Measurements from ENCODE around the gene IQSEC1.
A peak's percentile ranks its signal among the peaks of the same experiment; 100 is the strongest.

The IQSEC1 gene

GRCh38 chr3:13018561-13019242 lies 54.5 kb downstream of the IQSEC1 start:
- Histone ChIP-seq H3K9me3 (ENCODE audit: control insufficient read depth, low read length) (no peaks in the 10 kb centered on the region), H3K4me1 (ENCODE audit: control insufficient read depth, insufficient read depth, low read depth, low read length) (peaks cover 71% of the 10 kb centered on the region), H3K23ac (ENCODE audit: low read length in 2 of 2) (no peak overlapping the region), H2BK12ac (ENCODE audit: low read length in 2 of 2) (peak overlapping the region; percentile 85 to 97), H3K79me1 (replicated peaks; ENCODE audit: low read length, poor library complexity, severe bottlenecking) (peaks cover 23% of the 10 kb centered on the region), H3K4ac (ENCODE audit: low read depth in 1 of 2, low read length in 2 of 2) (peak overlapping the region; percentile 48 to 81), H2BK15ac (ENCODE audit: low read depth, poor library complexity, severe bottlenecking) (peak overlapping the region; percentile 92), H2BK5ac (ENCODE audit: low read depth, low read length, poor library complexity, severe bottlenecking) (no peak overlapping the region), H3K27ac (ENCODE audit: low read length, poor library complexity, severe bottlenecking) (peak overlapping the region; percentile 48), H3K4me2 (ENCODE audit: low read length, poor library complexity, severe bottlenecking) (peak overlapping the region; percentile 50), H3K9ac (ENCODE audit: low read length) (peak overlapping the region; percentile 44), H2AK5ac (ENCODE audit: low read length, severe bottlenecking) (peak overlapping the region; percentile 63), H3K4me3 (ENCODE audit: insufficient read depth in 1 of 2, low read depth in 1 of 2, low read length in 2 of 2) (peak overlapping the region; percentile 41 to 58), H4K8ac (ENCODE audit: low read length) (peak overlapping the region; percentile 66), H3K36me3 (ENCODE audit: control insufficient read depth in 1 of 2, insufficient read depth in 2 of 2, low read depth in 1 of 2, low read length in 2 of 2) (peaks cover 0 to 6% of the 10 kb centered on the region in 2 experiments), H3K27me3 (ENCODE audit: control insufficient read depth in 1 of 2, insufficient read depth in 1 of 2, low read length in 2 of 2) (peaks cover 0 to 3% of the 10 kb centered on the region in 2 experiments), H3K14ac (ENCODE audit: low read length in 2 of 2) (peak overlapping the region in 1 of 2 experiments; percentile 74), H3K18ac (ENCODE audit: low read depth in 1 of 2, low read length in 2 of 2) (peak overlapping the region; percentile 15 to 56), H4K91ac (ENCODE audit: low read length) (peak overlapping the region; percentile 65), H2BK120ac (ENCODE audit: low read depth, low read length) (peak overlapping the region; percentile 64), H2AFZ (ENCODE audit: low read depth, low read length) (peak overlapping the region; percentile 19)
- DNase-seq = no peak
- 65% methylated on average over 14 of the region's 15 CpGs for WGBS

GRCh38 chr3:13018043-13018451 lies 55.2 kb downstream of the IQSEC1 start:
- H3K27me3 ChIP-seq (ENCODE audit: control insufficient read depth in 1 of 2, insufficient read depth in 1 of 2, low read length in 2 of 2) = peaks cover 0 to 3% of the 10 kb centered on the region in 2 experiments
- no peak overlapping the region for H3K14ac ChIP-seq (ENCODE audit: low read length in 2 of 2)
- no peak overlapping the region for H2BK120ac ChIP-seq (ENCODE audit: low read depth, low read length)
- no peak overlapping the region for H3K4me3 ChIP-seq (ENCODE audit: insufficient read depth in 1 of 2, low read depth in 1 of 2, low read length in 2 of 2)
- DNase-seq = no peak
- no peak overlapping the region for H3K4me2 ChIP-seq (ENCODE audit: low read length, poor library complexity, severe bottlenecking)
- H2AFZ ChIP-seq (ENCODE audit: low read depth, low read length) = no peak overlapping the region
- no peak overlapping the region for H2BK5ac ChIP-seq (ENCODE audit: low read depth, low read length, poor library complexity, severe bottlenecking)
- peak overlapping the region; percentile 20 for H4K8ac ChIP-seq (ENCODE audit: low read length)
- H2AK5ac ChIP-seq (ENCODE audit: low read length, severe bottlenecking) = no peak overlapping the region
- WGBS = 54% methylated on average over 8 of the region's 8 CpGs
- no peak overlapping the region for H2BK15ac ChIP-seq (ENCODE audit: low read depth, poor library complexity, severe bottlenecking)
- H3K36me3 ChIP-seq (ENCODE audit: control insufficient read depth in 1 of 2, insufficient read depth in 2 of 2, low read depth in 1 of 2, low read length in 2 of 2) = peaks cover 0 to 6% of the 10 kb centered on the region in 2 experiments
- H4K91ac ChIP-seq (ENCODE audit: low read length) = no peak overlapping the region
- peak overlapping the region; percentile 27 for H3K27ac ChIP-seq (ENCODE audit: low read length, poor library complexity, severe bottlenecking)
- H3K18ac ChIP-seq (ENCODE audit: low read depth in 1 of 2, low read length in 2 of 2) = peak overlapping the region in 1 of 2 experiments; percentile 55
- no peak overlapping the region for H3K23ac ChIP-seq (ENCODE audit: low read length in 2 of 2)
- no peaks in the 10 kb centered on the region for H3K9me3 ChIP-seq (ENCODE audit: control insufficient read depth, low read length)
- H3K79me1 ChIP-seq (replicated peaks; ENCODE audit: low read length, poor library complexity, severe bottlenecking) = peaks cover 23% of the 10 kb centered on the region
- H2BK12ac ChIP-seq (ENCODE audit: low read length in 2 of 2) = peak overlapping the region; percentile 24 to 85
- peaks cover 66% of the 10 kb centered on the region for H3K4me1 ChIP-seq (ENCODE audit: control insufficient read depth, insufficient read depth, low read depth, low read length)
- no peak overlapping the region for H3K4ac ChIP-seq (ENCODE audit: low read depth in 1 of 2, low read length in 2 of 2)
- no peak overlapping the region for H3K9ac ChIP-seq (ENCODE audit: low read length)

GRCh38 chr3:13017361-13018042 lies 55.7 kb downstream of the IQSEC1 start:
- H3K4ac ChIP-seq (ENCODE audit: low read depth in 1 of 2, low read length in 2 of 2) = no peak overlapping the region
- H3K14ac ChIP-seq (ENCODE audit: low read length in 2 of 2) = peak overlapping the region in 1 of 2 experiments; percentile 3
- H2AFZ ChIP-seq (ENCODE audit: low read depth, low read length) = no peak overlapping the region
- peaks cover 61% of the 10 kb centered on the region for H3K4me1 ChIP-seq (ENCODE audit: control insufficient read depth, insufficient read depth, low read depth, low read length)
- DNase-seq = no peak
- peaks cover 0 to 3% of the 10 kb centered on the region in 2 experiments for H3K27me3 ChIP-seq (ENCODE audit: control insufficient read depth in 1 of 2, insufficient read depth in 1 of 2, low read length in 2 of 2)
- WGBS = 87% methylated on average over 16 of the region's 16 CpGs
- H3K9ac ChIP-seq (ENCODE audit: low read length) = no peak overlapping the region
- H2BK120ac ChIP-seq (ENCODE audit: low read depth, low read length) = no peak overlapping the region
- peaks cover 23% of the 10 kb centered on the region for H3K79me1 ChIP-seq (replicated peaks; ENCODE audit: low read length, poor library complexity, severe bottlenecking)
- no peak overlapping the region for H3K4me2 ChIP-seq (ENCODE audit: low read length, poor library complexity, severe bottlenecking)
- H2AK5ac ChIP-seq (ENCODE audit: low read length, severe bottlenecking) = peak overlapping the region; percentile 34
- no peaks in the 10 kb centered on the region for H3K9me3 ChIP-seq (ENCODE audit: control insufficient read depth, low read length)
- peak overlapping the region; percentile 2 to 85 for H2BK12ac ChIP-seq (ENCODE audit: low read length in 2 of 2)
- H3K23ac ChIP-seq (ENCODE audit: low read length in 2 of 2) = no peak overlapping the region
- peak overlapping the region in 1 of 2 experiments; percentile 55 for H3K18ac ChIP-seq (ENCODE audit: low read depth in 1 of 2, low read length in 2 of 2)
- H4K91ac ChIP-seq (ENCODE audit: low read length) = no peak overlapping the region
- no peak overlapping the region for H2BK5ac ChIP-seq (ENCODE audit: low read depth, low read length, poor library complexity, severe bottlenecking)
- H3K36me3 ChIP-seq (ENCODE audit: control insufficient read depth in 1 of 2, insufficient read depth in 2 of 2, low read depth in 1 of 2, low read length in 2 of 2) = peaks cover 0 to 6% of the 10 kb centered on the region in 2 experiments
- no peak overlapping the region for H3K4me3 ChIP-seq (ENCODE audit: insufficient read depth in 1 of 2, low read depth in 1 of 2, low read length in 2 of 2)
- no peak overlapping the region for H2BK15ac ChIP-seq (ENCODE audit: low read depth, poor library complexity, severe bottlenecking)
- no peak overlapping the region for H3K27ac ChIP-seq (ENCODE audit: low read length, poor library complexity, severe bottlenecking)
- H4K8ac ChIP-seq (ENCODE audit: low read length) = no peak overlapping the region

- H3K27me3 ChIP-seq (ENCODE audit: control insufficient read depth in 1 of 2, insufficient read depth in 1 of 2, low read length in 2 of 2) = peaks cover 0 to 7% of the 10 kb centered on the region in 2 experiments
- DNase-seq = no peak
- H3K4me2 ChIP-seq (ENCODE audit: low read length, poor library complexity, severe bottlenecking) = no peak overlapping the region
- H2BK5ac ChIP-seq (ENCODE audit: low read depth, low read length, poor library complexity, severe bottlenecking) = no peak overlapping the region
- 88% methylated on average over 9 of the region's 9 CpGs for WGBS
- H2BK12ac ChIP-seq (ENCODE audit: low read length in 2 of 2) = no peak overlapping the region
- H3K9ac ChIP-seq (ENCODE audit: low read length) = no peak overlapping the region
- no peak overlapping the region for H3K27ac ChIP-seq (ENCODE audit: low read length, poor library complexity, severe bottlenecking)
- H3K4ac ChIP-seq (ENCODE audit: low read depth in 1 of 2, low read length in 2 of 2) = no peak overlapping the region
- no peak overlapping the region for H4K8ac ChIP-seq (ENCODE audit: low read length)
- H3K9me3 ChIP-seq (ENCODE audit: control insufficient read depth, low read length) = no peaks in the 10 kb centered on the region
- no peak overlapping the region for H2AFZ ChIP-seq (ENCODE audit: low read depth, low read length)
- no peak overlapping the region for H2AK5ac ChIP-seq (ENCODE audit: low read length, severe bottlenecking)
- H3K4me1 ChIP-seq (ENCODE audit: control insufficient read depth, insufficient read depth, low read depth, low read length) = peaks cover 61% of the 10 kb centered on the region
- no peak overlapping the region for H3K23ac ChIP-seq (ENCODE audit: low read length in 2 of 2)
- peaks cover 0 to 6% of the 10 kb centered on the region in 2 experiments for H3K36me3 ChIP-seq (ENCODE audit: control insufficient read depth in 1 of 2, insufficient read depth in 2 of 2, low read depth in 1 of 2, low read length in 2 of 2)
- H4K91ac ChIP-seq (ENCODE audit: low read length) = no peak overlapping the region
- no peak overlapping the region for H3K18ac ChIP-seq (ENCODE audit: low read depth in 1 of 2, low read length in 2 of 2)
- peaks cover 26% of the 10 kb centered on the region for H3K79me1 ChIP-seq (replicated peaks; ENCODE audit: low read length, poor library complexity, severe bottlenecking)
- H2BK120ac ChIP-seq (ENCODE audit: low read depth, low read length) = no peak overlapping the region
- no peak overlapping the region for H2BK15ac ChIP-seq (ENCODE audit: low read depth, poor library complexity, severe bottlenecking)
- H3K4me3 ChIP-seq (ENCODE audit: insufficient read depth in 1 of 2, low read depth in 1 of 2, low read length in 2 of 2) = no peak overlapping the region
- H3K14ac ChIP-seq (ENCODE audit: low read length in 2 of 2) = no peak overlapping the region
These were observed 56.4 kb downstream of the IQSEC1 start for GRCh38 chr3:13016721-13017255.

Data from mesenchymal stem cell (in vitro differentiated cells and primary cell).